Measurements from ENCODE around the gene EYA2.
"Not testable (repeated sequence)": the region's sequence is repeated elsewhere in the genome, so short reads cannot be mapped to it uniquely, and the experiment has no call there.

EYA2 gene

GRCh38 chr20:46895906-46896242 lies 1.2 kb downstream of the EYA2 start:
- no peak for DNase-seq

- DNase-seq = no peak
Observed at GRCh38 chr20:46897328-46897880, 2.8 kb downstream of the EYA2 start.

GRCh38 chr20:46898423-46898822 lies 3.8 kb downstream of the EYA2 start:
- no peak for DNase-seq

GRCh38 chr20:46899621-46900020 lies 5.0 kb downstream of the EYA2 start:
- DNase-seq = no peak

- DNase-seq = no peak
Observed at GRCh38 chr20:46900086-46900485, 5.4 kb downstream of the EYA2 start.

GRCh38 chr20:46900826-46901225 lies 6.2 kb downstream of the EYA2 start:
- no peak for DNase-seq

GRCh38 chr20:46901638-46902037 lies 7.0 kb downstream of the EYA2 start:
- no peak for DNase-seq

GRCh38 chr20:46903256-46903655 lies 8.6 kb downstream of the EYA2 start:
- DNase-seq = no peak

GRCh38 chr20:46903937-46904336 lies 9.3 kb downstream of the EYA2 start:
- DNase-seq = no peak

- no peak for DNase-seq
Observed at GRCh38 chr20:46905364-46906125, 10.9 kb downstream of the EYA2 start.

GRCh38 chr20:46913329-46914044 lies 18.8 kb downstream of the EYA2 start:
- DNase-seq = no peak

- DNase-seq = no peak
Observed at GRCh38 chr20:46914789-46915379, 20.2 kb downstream of the EYA2 start.

GRCh38 chr20:46915575-46916257 lies 21.1 kb downstream of the EYA2 start:
- DNase-seq = no peak

- DNase-seq = no peak
Observed at GRCh38 chr20:46916258-46916603, 21.6 kb downstream of the EYA2 start.

GRCh38 chr20:46917155-46917554 lies 22.5 kb downstream of the EYA2 start:
- DNase-seq = no peak

GRCh38 chr20:46920114-46920513 lies 25.5 kb downstream of the EYA2 start:
- DNase-seq = no peak

GRCh38 chr20:46922841-46923240 lies 28.2 kb downstream of the EYA2 start:
- DNase-seq = not testable (repeated sequence)

- no peak for DNase-seq
Observed at GRCh38 chr20:46923550-46923949, 28.9 kb downstream of the EYA2 start.

- no peak for DNase-seq
Observed at GRCh38 chr20:46928580-46929132, 34.0 kb downstream of the EYA2 start.

GRCh38 chr20:46929902-46930301 lies 35.3 kb downstream of the EYA2 start:
- no peak for DNase-seq

- DNase-seq = no peak
Observed at GRCh38 chr20:46930640-46931339, 36.1 kb downstream of the EYA2 start.

- no peak for DNase-seq
Observed at GRCh38 chr20:46931699-46932098, 37.1 kb downstream of the EYA2 start.

Data from stimulated activated CD8-positive, alpha-beta memory T cell treated with anti-CD3 and anti-CD28 coated beads, Interleukin-4, amount 100 ng/mL, for 48 hours (primary cell).